Ovary (tissue), 9 donors: Measurements from ENCODE around the gene PVALB. TPM values are rescaled to one million over a fixed set of nuclear protein-coding genes. Genes with fewer than 3 reads are reported as not detected.

Experiments
- DNase-seq, 5 donors: peaks; one replicate each; pipeline ENCODE4 v3.0.0-alpha.2; 2019 to 2020
- H3K27ac ChIP-seq, 2 donors: fragments of 200-600 bp; one replicate each; pipeline versions ENCODE4 v1.5.1 to v1.8.0; 2019 to 2022
- H3K27me3 ChIP-seq: fragments of 200-600 bp; one replicate; pipeline ENCODE4 v1.8.0; 2022
- H3K36me3 ChIP-seq: fragments of 200-600 bp; sonication (generic); one replicate; pipeline ENCODE4 v1.5.1; 2019
- H3K4me1 ChIP-seq: one replicate; pipeline ENCODE4 v1.8.1; 2013; ENCODE audit warnings: mild to moderate bottlenecking, moderate library complexity; ENCODE audit not compliant: insufficient read depth
- H3K4me3 ChIP-seq: fragments of 200-600 bp; sonication (generic); one replicate; pipeline ENCODE4 v1.5.1; 2017
- H3K9me3 ChIP-seq, 2 donors: fragments of 200-600 bp in 1 of 2; sonication (generic) in 1 of 2; one replicate each; pipeline versions ENCODE4 v1.5.1 to v1.8.1; 2013 to 2019; ENCODE audit warnings: mild to moderate bottlenecking in 1 of 2, moderate library complexity in 1 of 2
- CTCF ChIP-seq, 3 donors: fragments of 450-650 bp in 2 of 3; fragments of 200-600 bp in 1 of 3; IDR thresholded peaks; one replicate each; pipeline versions ENCODE4 v1.5.1 to v1.8.0; 2016 to 2022; ENCODE audit warnings: antibody characterized with exemption in 3 of 3, mild to moderate bottlenecking in 1 of 3
- EP300 ChIP-seq: sonication (generic); formaldehyde crosslinking; IDR thresholded peaks from one replicate; pipeline ENCODE4 v1.6.1; 2017; ENCODE audit warnings: antibody characterized with exemption
- POLR2A ChIP-seq: fragments of 450-650 bp; IDR thresholded peaks from one replicate; pipeline ENCODE4 v1.6.1; 2017; ENCODE audit warnings: antibody characterized with exemption, mild to moderate bottlenecking, moderate library complexity
- WGBS, 3 donors: extraction: QIAGEN DNeasy Blood & Tissue Kit in 1 of 3; methylation state at CpG; one replicate each; pipeline versions ENCODE4 v1.1.5 to v1.1.7; 2013 to 2017; 5-methylcytosine and 5-hydroxymethylcytosine counted together
- intact Hi-C, 4 donors: fragments of 100-400 bp; cut with DNase I; formaldehyde crosslinking; loops; one replicate each; pipeline versions ENCODE4 v1.11.0 to v1.15.1; 2022 to 2023
- polyA plus RNA-seq, 2 donors: library from polyadenylated mRNA; stranded (reverse); fragments of 200-250 nt in 1 of 2; fragments of 350-450 nt in 1 of 2; fragmentation: Illumina TruSeq in 1 of 2; extraction: RNeasy Lipid Tissue Mini Kit (QIAGEN cat#74804) in 1 of 2; gene quantifications; one replicate each; pipeline ENCODE4 v1.2.3, GENCODE V29; 2013 to 2014
- total RNA-seq, 7 donors: library from RNA; depleted of rRNA in 2 of 7; stranded (reverse); fragments of >200 nt in 2 of 7; fragmentation: NEBNext Ultra II Directional in 3 of 7; extraction: Animal tissue kit (Norgen Biotek cat#: 25700) in 3 of 7; gene quantifications; one replicate each; pipeline versions ENCODE4 v1.1.0 to v1.2.4, GENCODE V29; 2016 to 2023
- donor health status: DM: no; HTN: no; CAD: no; lungs with moderate emphysema.
- donor health status: DM: no; HTN: no; CAD: no.
- donor health status: Bipolar disorder and iron deficiency.
- donor health status: DM: yes; HTN: yes; CAD: no.
- donor health status: DM: no; HTN: no; CAD: no.
- donor health status: DM: yes; HTN: yes; CAD: no.

PVALB gene
- total and polyA plus RNA-seq, 9 donors = 0.41 to 0.47 TPM; not detected in 7

- Histone ChIP-seq H3K9me3 (no peaks in the 10 kb centered on the region), H3K4me1 (no peaks in the 10 kb centered on the region), H3K4me3 (no peak overlapping the region), H3K36me3 (no peaks in the 10 kb centered on the region), H3K27ac (no peak overlapping the region), H3K27me3 (no peaks in the 10 kb centered on the region)
- intact Hi-C loops = no loop called here
- 57 to 66% (median 58%) methylated on average over 9 of the region's 9 CpGs for WGBS, 3 donors
- TF ChIP-seq EP300 (no peak), POLR2A (no peak), CTCF (IDR thresholded peaks at IDR 0.05) (no peak)
- DNase-seq = no peak
Measured at GRCh38 chr22:36797374-36797773, 19.5 kb downstream of the PVALB start.

GRCh38 chr22:36796552-36797175 is 20.2 kb downstream of the PVALB start:
- 52 to 60% (median 56%) methylated on average over 7 of the region's 7 CpGs for WGBS, 3 donors

GRCh38 chr22:36795633-36796032 is 21.2 kb downstream of the PVALB start:
- Histone ChIP-seq H3K9me3 (no peaks in the 10 kb centered on the region), H3K4me3 (no peak overlapping the region), H3K4me1 (no peaks in the 10 kb centered on the region), H3K27me3 (no peaks in the 10 kb centered on the region), H3K27ac (no peak overlapping the region), H3K36me3 (no peaks in the 10 kb centered on the region)
- no peak for DNase-seq
- 83 to 89% (median 86%) methylated on average over 7 of the region's 7 CpGs for WGBS, 3 donors
- intact Hi-C loops = no loop called here
- no peak for TF ChIP-seq EP300
- no peak for TF ChIP-seq POLR2A
- TF ChIP-seq CTCF (IDR thresholded peaks at IDR 0.05) = no peak

More at GRCh38 chr22:36796552-36797175, 20.2 kb downstream of the PVALB start:
- intact Hi-C loops = no loop called here
- no peaks in the 10 kb centered on the region for H3K36me3 ChIP-seq
- H3K4me1 ChIP-seq = no peaks in the 10 kb centered on the region
- H3K4me3 ChIP-seq = no peak overlapping the region
- H3K27ac ChIP-seq = no peak overlapping the region
- H3K27me3 ChIP-seq = no peaks in the 10 kb centered on the region
- DNase-seq = no peak
- TF ChIP-seq CTCF (IDR thresholded peaks at IDR 0.05) (no peak), POLR2A (no peak), EP300 (no peak)
- H3K9me3 ChIP-seq = no peaks in the 10 kb centered on the region

GRCh38 chr22:36790648-36791047 is 26.2 kb downstream of the PVALB start:
- no peak for DNase-seq
- H3K4me1 ChIP-seq = no peaks in the 10 kb centered on the region
- no peaks in the 10 kb centered on the region for H3K9me3 ChIP-seq
- intact Hi-C loops = no loop called here
- H3K27me3 ChIP-seq = no peaks in the 10 kb centered on the region
- 44 to 53% (median 47%) methylated on average over 7 of the region's 7 CpGs for WGBS, 3 donors
- no peak overlapping the region for H3K27ac ChIP-seq
- no peaks in the 10 kb centered on the region for H3K36me3 ChIP-seq
- TF ChIP-seq EP300 (no peak), POLR2A (no peak), CTCF (IDR thresholded peaks at IDR 0.05) (no peak)
- no peak overlapping the region for H3K4me3 ChIP-seq
